ENCODE data around the gene AKT1.

The AKT1 gene

GRCh38 chr14:104799244-104800014 lies 3.9 kb upstream of the AKT1 start:
- DNase-seq (ENCODE audit: low spot score), result no peak

DNA sequence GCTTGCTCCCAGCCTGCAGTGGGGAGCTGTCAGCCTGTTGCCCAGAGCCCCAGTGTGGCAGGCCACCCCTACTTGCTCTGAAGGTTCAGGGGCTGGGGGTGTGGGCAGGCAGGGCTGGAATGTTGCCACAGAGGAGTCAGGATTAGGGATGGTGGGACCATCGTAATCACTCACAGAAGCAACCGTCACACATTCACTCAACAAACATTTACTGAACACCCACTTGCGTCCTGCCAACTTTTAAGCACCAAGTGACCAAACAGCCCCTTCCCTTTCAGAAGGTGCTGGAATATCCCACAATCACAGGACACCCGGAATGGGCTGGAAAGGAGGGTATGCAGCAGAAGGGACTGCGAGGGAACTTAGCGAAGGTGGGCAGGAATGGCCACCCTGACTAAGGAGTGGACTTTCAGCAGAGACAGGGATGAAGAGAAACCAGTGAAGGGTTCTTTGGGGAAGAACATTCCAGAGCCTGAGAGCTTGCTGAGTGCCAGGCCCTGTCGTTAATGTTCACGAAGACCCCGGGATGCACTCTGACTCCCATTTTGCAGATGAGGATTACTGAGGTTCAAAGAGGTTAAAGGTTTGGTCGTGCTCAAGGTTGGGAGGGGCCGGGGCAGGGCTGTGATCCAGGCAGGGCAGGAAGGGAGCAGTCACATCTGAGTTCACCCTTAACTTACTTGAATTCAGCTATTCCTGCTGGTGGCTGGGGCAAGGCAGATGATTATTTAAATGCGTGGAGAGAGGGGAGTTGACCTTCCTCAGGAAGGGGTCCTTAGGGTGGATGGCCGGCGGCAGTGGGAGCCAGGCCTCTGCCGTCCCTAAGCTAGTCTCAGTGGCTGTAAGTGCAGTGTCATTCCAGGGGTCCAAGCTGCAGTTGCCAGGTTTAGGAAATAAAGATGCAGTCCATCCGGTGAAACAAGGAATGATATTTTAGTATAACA lies 3.0 kb upstream of the AKT1 start:
- no peak for DNase-seq (ENCODE audit: low spot score)

DNA sequence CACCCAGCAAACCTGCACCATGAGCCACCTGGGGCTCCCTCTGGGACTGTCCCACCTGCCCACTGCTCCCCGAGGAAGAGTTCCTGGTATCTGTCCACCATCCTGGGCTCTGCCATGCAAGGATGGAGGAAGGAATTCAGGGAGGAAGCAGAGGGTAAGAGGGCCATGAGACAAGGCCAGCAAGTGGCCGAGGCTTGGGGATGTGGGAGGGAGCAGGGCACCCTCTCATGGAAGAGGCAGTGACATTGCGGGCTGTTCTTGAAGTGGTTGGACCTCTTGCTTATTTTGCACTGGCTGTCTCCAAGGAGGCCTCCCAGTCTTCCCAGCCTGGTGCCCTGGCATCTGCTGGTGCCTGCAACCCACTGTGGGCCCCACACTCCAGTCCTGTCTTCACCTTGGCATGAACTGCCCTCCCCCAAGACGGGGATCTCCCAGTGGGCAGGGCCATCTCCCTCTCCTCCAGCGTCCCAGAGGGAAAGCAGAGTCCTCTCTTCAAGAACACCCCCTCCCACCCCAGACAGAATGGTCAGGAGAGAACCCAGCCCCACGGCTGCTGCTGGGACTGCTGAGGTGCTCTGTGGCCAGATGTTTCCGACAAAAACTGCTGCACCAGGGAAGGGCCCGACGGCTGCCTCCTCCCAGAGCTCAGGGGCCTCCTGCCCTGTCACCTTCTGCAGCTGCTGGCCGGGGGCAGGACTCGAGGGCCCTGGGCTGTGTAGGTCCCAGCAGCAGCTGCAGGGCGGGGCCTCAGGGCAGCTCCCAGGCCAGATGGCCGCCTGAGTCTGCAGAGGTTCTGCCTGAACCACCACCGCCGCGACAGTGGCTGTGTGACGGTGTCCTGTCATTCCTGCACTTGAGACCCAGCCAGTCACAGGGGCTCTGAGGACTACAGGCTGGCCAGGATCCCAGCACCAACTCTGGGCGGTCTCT lies 1.8 kb upstream of the AKT1 start:
- DNase-seq (ENCODE audit: low spot score), result no peak

GRCh38 chr14:104796687-104797081 lies 1.1 kb upstream of the AKT1 start:
- no peak for DNase-seq (ENCODE audit: low spot score)

DNA sequence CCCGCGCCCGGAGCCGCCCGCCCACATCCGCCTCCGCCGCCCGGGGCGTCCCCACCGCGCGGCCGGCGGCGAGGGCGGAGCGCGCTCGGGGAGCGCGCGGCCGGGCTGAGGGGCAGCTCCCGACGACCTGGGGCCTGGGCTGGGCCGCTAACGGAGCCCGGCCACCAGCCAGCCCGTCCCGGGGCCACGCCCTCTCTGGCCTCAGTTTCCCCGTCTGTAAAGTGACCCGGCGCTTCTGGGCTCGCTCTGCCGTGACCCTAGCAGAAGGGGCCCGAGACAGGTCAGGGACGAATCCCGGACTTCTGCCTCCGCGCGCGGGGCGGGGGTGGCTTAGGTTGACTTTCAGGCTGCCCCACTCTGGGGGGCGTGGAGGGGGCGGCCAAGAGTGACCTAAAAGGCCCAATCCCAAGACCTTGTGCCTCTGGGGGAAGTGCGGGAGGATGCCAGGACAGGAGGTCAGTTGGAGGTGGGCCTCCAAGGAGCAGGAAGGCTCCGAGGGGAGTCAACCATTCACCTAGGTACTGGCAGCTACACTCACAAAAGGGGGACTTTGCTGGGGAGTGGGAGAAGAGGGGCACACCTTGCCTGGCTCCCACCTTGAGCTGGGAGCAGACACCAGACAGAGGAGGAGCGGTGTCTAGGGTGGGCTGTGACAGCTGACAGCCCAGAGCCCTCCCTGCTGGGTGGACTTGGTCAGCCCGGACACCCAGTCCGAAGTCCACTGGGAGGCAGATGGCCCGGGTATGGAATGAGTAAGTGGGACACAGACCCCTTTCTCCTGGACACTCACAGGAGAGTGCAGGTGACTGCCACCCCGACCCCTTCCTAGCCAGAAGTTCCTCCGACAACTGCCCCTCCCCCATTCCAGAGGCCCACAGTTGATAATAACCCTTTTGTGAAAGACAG lies 486 bp upstream of the AKT1 start:
- DNase-seq (ENCODE audit: low spot score), result peak; percentile 93

DNA sequence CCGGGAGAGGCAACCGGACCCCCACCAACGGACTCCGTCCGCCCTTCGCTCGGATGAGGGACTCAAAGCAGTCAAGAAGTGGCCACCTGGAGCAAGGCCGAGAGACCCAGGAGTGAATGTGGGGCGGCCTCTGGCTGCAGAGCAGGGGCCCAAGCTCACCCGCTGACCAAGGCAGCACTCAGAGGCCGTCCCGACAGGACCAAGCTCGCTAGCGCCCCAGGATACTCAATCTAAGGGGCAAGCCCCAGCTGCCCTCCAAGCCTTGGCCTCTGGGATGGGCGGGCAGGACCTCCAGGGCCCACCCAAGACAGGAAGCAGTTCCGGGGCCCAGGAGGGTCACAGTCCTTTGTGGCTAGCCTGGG lies 936 bp downstream of the AKT1 start:
- peak; percentile 78 for DNase-seq (ENCODE audit: low spot score)

GRCh38 chr14:104794099-104794498 lies 1.4 kb downstream of the AKT1 start:
- peak; percentile 79 for DNase-seq (ENCODE audit: low spot score)

GRCh38 chr14:104793703-104793959 lies 1.9 kb downstream of the AKT1 start:
- DNase-seq (ENCODE audit: low spot score), result no peak

DNA sequence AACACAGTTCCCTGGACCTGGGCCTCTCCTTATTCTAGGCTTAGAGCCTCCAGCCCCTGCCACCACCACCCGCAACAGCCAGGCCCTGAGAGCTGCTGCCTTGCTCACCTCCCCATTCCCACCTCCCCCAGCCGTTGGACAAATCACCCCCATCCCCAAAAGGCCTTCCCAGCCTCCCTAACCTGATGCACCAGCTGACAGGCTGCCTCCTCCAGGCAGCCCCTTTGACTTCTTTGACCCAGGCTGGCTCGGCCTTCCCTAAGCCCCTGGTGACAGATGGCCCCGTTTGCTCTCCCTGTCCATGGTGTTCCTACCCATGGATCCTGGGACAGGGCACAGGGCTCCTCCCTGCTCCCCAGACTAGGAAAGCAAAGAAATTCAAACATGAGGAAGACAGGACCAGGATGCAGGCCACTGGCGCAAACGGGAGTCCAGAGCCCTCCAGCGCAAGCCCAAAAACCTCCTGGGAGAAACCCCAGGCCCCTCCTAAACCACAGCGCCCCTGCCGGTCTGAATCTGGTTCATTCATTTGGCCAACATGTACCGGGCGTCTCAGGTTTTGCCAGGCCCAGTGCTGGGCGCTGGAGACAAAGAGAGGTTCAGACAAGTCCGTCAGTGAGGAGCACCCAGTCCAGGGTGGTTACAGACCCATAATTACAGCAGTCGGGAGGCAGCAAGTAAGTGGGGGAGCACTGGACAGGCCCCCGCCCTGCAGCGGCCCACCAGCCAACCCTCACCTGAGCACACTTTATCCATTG lies 2.4 kb downstream of the AKT1 start:
- no peak for DNase-seq (ENCODE audit: low spot score)

GRCh38 chr14:104792101-104792884 lies 3.3 kb downstream of the AKT1 start:
- no peak for DNase-seq (ENCODE audit: low spot score)

DNA sequence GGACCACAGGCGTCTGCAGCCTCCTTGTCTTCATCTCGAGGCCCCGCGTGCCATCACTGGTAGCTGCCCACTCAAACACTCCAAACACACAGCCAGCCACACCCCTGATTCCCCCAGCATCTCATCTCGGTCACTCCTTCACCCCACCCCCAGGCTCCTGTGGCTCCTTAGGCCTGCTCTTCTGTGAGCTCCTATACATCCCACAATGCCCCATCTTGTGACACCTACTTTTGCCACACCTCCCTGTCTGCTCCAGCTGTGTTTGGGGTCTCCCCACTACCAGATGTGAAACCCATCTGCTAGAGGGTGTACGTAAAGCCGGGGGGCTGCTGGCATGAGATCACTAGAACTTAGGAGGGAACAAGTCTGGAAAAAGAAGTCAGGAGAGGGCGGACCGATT lies 4.1 kb downstream of the AKT1 start:
- no peak for DNase-seq (ENCODE audit: low spot score)

DNA sequence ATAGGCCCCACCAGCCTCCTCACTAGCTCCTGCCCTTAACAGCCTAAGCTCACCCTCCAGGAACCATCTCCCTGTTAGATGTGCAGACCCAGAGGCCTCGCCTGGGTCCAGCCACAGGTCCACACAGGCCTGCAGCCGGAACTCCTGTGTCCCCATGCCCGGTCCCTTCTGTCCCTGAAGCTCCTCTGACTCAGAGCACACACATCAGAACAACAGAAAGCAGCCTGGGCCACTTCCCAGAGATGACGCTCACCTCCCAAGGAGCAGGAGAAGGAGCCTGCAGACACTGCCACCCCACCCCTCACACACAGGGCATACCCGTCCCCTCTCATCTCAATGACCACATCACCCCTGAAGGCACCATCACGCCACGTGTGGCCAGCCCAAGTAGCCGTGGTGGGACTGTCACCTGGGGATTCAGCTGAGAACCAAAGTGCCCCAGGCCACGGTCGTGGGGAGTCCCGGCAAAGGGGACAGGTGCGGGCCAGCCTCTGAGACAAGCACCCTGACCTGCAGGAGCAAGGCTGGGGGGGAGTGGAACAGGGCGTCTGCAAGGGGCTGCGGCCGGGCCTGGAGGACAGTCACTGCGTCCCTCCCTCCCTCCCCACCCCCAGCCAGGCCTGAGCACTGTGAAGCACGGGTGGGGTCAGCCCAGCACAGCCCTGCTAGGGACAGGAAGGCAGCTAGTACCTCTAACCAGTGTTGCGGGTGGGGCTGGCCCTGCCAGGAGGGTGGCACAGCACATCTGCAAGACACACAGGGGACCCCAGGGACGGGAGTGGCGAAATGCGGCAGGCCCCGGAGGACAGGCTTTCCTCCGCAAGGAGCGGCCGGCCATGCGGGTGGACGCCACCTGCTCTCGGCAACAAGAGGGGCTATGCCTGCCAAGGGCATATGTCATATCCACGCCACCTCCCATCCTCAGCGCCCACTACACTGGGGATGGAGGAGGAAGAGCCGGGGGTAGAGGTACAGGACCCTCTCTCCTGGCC lies 5.5 kb downstream of the AKT1 start:
- DNase-seq (ENCODE audit: low spot score), result no peak

- no peak for DNase-seq (ENCODE audit: low spot score)
Measured at GRCh38 chr14:104788873-104789663, 6.5 kb downstream of the AKT1 start.

DNA sequence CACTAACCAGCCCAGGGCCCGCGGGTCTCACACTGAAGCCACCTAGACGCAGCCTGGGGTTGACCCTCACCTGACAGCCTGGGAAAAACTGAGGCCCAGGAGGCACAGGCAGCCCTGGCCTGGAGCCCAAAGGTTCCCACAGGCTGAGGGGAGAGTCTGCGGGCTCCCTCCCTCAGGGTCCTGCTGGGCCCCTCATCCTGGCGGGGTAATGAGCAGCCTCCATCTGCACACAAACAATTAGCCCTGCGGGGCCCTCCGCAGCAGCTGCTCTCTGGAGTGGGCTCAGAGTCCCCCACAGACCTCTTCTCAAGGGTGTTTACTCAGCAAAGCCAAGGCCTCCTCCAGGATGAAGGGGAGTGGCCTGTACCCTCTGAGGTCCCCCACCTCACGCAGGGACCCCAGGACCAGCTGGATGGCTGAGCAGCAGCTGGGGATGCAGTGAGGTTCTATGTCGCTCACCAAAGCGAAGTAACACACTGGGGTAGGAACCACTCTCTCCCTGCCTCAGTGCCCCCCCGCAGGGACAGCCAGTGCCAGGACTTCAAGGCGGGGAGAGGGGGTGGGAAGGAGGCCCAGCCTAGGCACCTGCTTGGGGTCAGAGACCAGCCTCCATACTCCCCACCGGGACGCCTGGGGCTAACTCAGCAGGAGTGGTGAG lies 7.3 kb downstream of the AKT1 start:
- DNase-seq (ENCODE audit: low spot score), result no peak

GRCh38 chr14:104787736-104788135 lies 7.8 kb downstream of the AKT1 start:
- no peak for DNase-seq (ENCODE audit: low spot score)

DNA sequence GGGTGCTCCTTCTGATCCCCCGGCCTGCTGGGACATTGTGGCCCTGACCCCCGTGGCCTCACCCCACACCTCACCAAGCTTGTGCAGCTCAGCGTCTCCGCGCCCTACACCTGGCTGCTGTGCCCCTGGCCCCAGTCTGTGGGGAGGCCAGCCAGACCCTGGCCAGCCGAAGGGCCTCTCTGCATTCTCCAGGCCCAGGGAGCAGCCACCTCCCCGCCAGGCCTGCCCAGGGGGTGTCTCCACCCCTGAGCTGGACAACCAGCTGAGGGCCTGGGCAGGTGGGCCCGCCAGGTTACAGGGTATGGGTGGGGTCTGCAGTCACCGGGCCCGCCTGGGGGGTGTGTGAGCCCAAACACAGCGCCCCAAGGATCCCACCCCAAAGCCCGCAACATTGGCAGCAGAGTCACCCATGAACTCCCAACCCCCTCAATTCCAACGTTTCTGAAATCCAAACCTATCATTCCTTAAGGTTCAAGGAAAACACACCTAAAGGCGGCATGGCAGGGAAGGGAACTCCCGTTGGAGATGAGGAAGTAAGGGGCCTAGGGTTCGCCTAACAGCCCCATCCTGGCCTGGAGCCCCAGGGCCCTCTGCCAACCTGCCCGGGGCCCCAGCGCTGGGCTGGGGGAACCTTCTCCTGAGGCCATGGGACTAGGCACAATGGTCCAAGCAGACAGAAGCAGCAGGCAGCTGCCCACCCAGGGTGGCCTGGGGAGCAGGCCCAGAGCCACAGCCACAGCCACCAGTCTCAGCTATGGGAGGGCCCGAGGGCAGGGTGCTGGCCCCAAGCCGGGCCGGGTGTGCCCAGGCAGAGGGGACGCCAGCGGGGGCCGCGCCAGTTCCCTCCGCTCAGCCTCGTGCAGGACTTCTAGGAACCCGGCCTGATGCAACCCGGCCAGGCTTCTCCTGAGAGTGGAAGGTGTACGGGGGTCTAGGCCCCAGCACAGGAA lies 8.5 kb downstream of the AKT1 start:
- DNase-seq (ENCODE audit: low spot score), result no peak
